Stimulated activated memory B cell treated with anti-CD40 and anti-IgM and Interleukin-4, amounts not matched to agents 10 μg/mL and 1 μg/mL and 100 μg/mL, for 72 hours (primary cell): ENCODE measurements around the gene AFAP1.

ENCODE experiments used
- ATAC-seq: fragments of 150-1000 bp; cut with Tn5 transposase; 2 replicates; pipeline ENCODE4 v1.10.0; 2021
- H3K27ac Mint-ChIP-seq: one replicate; pipeline ENCODE4 v1.8.0; 2022; ENCODE audit warnings: mild to moderate bottlenecking, mixed read lengths
- H3K27me3 Mint-ChIP-seq: one replicate; pipeline ENCODE4 v1.8.0; 2022; ENCODE audit warnings: mixed read lengths
- H3K36me3 Mint-ChIP-seq: one replicate; pipeline ENCODE4 v1.8.0; 2022; ENCODE audit warnings: mixed read lengths
- H3K4me1 Mint-ChIP-seq: one replicate; pipeline ENCODE4 v1.8.0; 2022; ENCODE audit warnings: mixed read lengths
- H3K4me3 Mint-ChIP-seq: one replicate; pipeline ENCODE4 v1.8.0; 2022; ENCODE audit warnings: mild to moderate bottlenecking, moderate library complexity, mixed read lengths
- H3K9me3 Mint-ChIP-seq: one replicate; pipeline ENCODE4 v1.8.0; 2022; ENCODE audit warnings: mixed read lengths

The AFAP1 gene

GRCh38 chr4:7939377-7940108 is at the start of gene AFAP1:
TSS of gene AFAP1 (minus strand) at chr4:7939861. CDS start at chr4:7872078, 67,783 bp downstream.
- H3K4me3 Mint-ChIP-seq: no peak within 1 kb of the TSS

GRCh38 chr4:7988437-7988836 is 48.8 kb upstream of the AFAP1 start:
- no peak for ATAC-seq
- H3K9me3 Mint-ChIP-seq: peaks cover 9% of the 10 kb centered on the region
- no peak overlapping the region for H3K4me3 Mint-ChIP-seq
- H3K27me3 Mint-ChIP-seq: peaks cover 25% of the 10 kb centered on the region
- H3K4me1 Mint-ChIP-seq: peaks cover 7% of the 10 kb centered on the region
- H3K27ac Mint-ChIP-seq: no peak overlapping the region
- peaks cover 24% of the 10 kb centered on the region for H3K36me3 Mint-ChIP-seq

More at GRCh38 chr4:7939377-7940108, at the start of gene AFAP1:
- no peak within 1 kb of the TSS for H3K27ac Mint-ChIP-seq
- no peaks in the 10 kb centered on the region for H3K9me3 Mint-ChIP-seq
- peak; percentile 84 for ATAC-seq
- H3K4me1 Mint-ChIP-seq: peaks cover 4% of the 10 kb centered on the region
- H3K27me3 Mint-ChIP-seq: peaks cover 66% of the 10 kb centered on the region
- no peaks in the 10 kb centered on the region for H3K36me3 Mint-ChIP-seq

- Mint-ChIP-seq H3K36me3 (peaks cover 21% of the 10 kb centered on the region), H3K4me3 (no peak overlapping the region), H3K27ac (no peak overlapping the region), H3K4me1 (peaks cover 7% of the 10 kb centered on the region), H3K27me3 (peaks cover 32% of the 10 kb centered on the region), H3K9me3 (peaks cover 9% of the 10 kb centered on the region)
- ATAC-seq: peak; percentile 58
Observed at GRCh38 chr4:7987148-7987989, 47.7 kb upstream of the AFAP1 start.

GRCh38 chr4:7985891-7986441 is 46.3 kb upstream of the AFAP1 start:
- ATAC-seq: no peak
- H3K9me3 Mint-ChIP-seq: peaks cover 9% of the 10 kb centered on the region
- H3K4me1 Mint-ChIP-seq: peaks cover 11% of the 10 kb centered on the region
- peaks cover 9% of the 10 kb centered on the region for H3K36me3 Mint-ChIP-seq
- no peak overlapping the region for H3K27ac Mint-ChIP-seq
- H3K27me3 Mint-ChIP-seq: peaks cover 39% of the 10 kb centered on the region
- H3K4me3 Mint-ChIP-seq: no peak overlapping the region

GRCh38 chr4:7985072-7985471 is 45.4 kb upstream of the AFAP1 start:
- Mint-ChIP-seq H3K9me3 (peaks cover 4% of the 10 kb centered on the region), H3K4me1 (peaks cover 11% of the 10 kb centered on the region), H3K4me3 (no peak overlapping the region), H3K36me3 (peaks cover under 1% of the 10 kb centered on the region), H3K27me3 (peaks cover 39% of the 10 kb centered on the region), H3K27ac (no peak overlapping the region)
- peak; percentile 6 for ATAC-seq

- Mint-ChIP-seq H3K4me1 (peaks cover 11% of the 10 kb centered on the region), H3K9me3 (peaks cover under 1% of the 10 kb centered on the region), H3K4me3 (no peak overlapping the region), H3K27ac (no peak overlapping the region), H3K27me3 (peaks cover 39% of the 10 kb centered on the region), H3K36me3 (no peaks in the 10 kb centered on the region)
- ATAC-seq: peak; percentile 25
Observed at GRCh38 chr4:7984286-7984925, 44.7 kb upstream of the AFAP1 start.

- H3K4me1 Mint-ChIP-seq: peaks cover 13% of the 10 kb centered on the region
- no peaks in the 10 kb centered on the region for H3K9me3 Mint-ChIP-seq
- no peaks in the 10 kb centered on the region for H3K36me3 Mint-ChIP-seq
- H3K27me3 Mint-ChIP-seq: peaks cover 39% of the 10 kb centered on the region
- ATAC-seq: no peak
- no peak overlapping the region for H3K4me3 Mint-ChIP-seq
- H3K27ac Mint-ChIP-seq: no peak overlapping the region
Observed at GRCh38 chr4:7983296-7983695, 43.6 kb upstream of the AFAP1 start.

- ATAC-seq: no peak
- Mint-ChIP-seq H3K9me3 (peaks cover 4% of the 10 kb centered on the region), H3K27me3 (peaks cover 31% of the 10 kb centered on the region), H3K4me1 (peaks cover 18% of the 10 kb centered on the region), H3K27ac (no peak overlapping the region), H3K4me3 (no peak overlapping the region), H3K36me3 (peaks cover 4% of the 10 kb centered on the region)
Observed at GRCh38 chr4:7981738-7982394, 42.2 kb upstream of the AFAP1 start.

- H3K36me3 Mint-ChIP-seq: peaks cover 19% of the 10 kb centered on the region
- peaks cover 11% of the 10 kb centered on the region for H3K4me1 Mint-ChIP-seq
- H3K27ac Mint-ChIP-seq: no peak overlapping the region
- peaks cover 16% of the 10 kb centered on the region for H3K27me3 Mint-ChIP-seq
- peaks cover 8% of the 10 kb centered on the region for H3K9me3 Mint-ChIP-seq
- no peak overlapping the region for H3K4me3 Mint-ChIP-seq
- no peak for ATAC-seq
Observed at GRCh38 chr4:7980036-7980435, 40.4 kb upstream of the AFAP1 start.

- Mint-ChIP-seq H3K27me3 (peaks cover 14% of the 10 kb centered on the region), H3K36me3 (peaks cover 19% of the 10 kb centered on the region), H3K9me3 (peaks cover 8% of the 10 kb centered on the region), H3K4me3 (no peak overlapping the region), H3K27ac (no peak overlapping the region), H3K4me1 (peaks cover 11% of the 10 kb centered on the region)
- no peak for ATAC-seq
Observed at GRCh38 chr4:7979652-7979968, 39.9 kb upstream of the AFAP1 start.

- ATAC-seq: no peak
- H3K27me3 Mint-ChIP-seq: peaks cover 14% of the 10 kb centered on the region
- H3K4me3 Mint-ChIP-seq: no peak overlapping the region
- peaks cover 11% of the 10 kb centered on the region for H3K4me1 Mint-ChIP-seq
- peaks cover 19% of the 10 kb centered on the region for H3K36me3 Mint-ChIP-seq
- H3K9me3 Mint-ChIP-seq: peaks cover 8% of the 10 kb centered on the region
- no peak overlapping the region for H3K27ac Mint-ChIP-seq
Observed at GRCh38 chr4:7978907-7979651, 39.4 kb upstream of the AFAP1 start.

- Mint-ChIP-seq H3K27me3 (peaks cover 14% of the 10 kb centered on the region), H3K9me3 (peaks cover 8% of the 10 kb centered on the region), H3K4me3 (no peak overlapping the region), H3K4me1 (peaks cover 11% of the 10 kb centered on the region), H3K27ac (no peak overlapping the region), H3K36me3 (peaks cover 19% of the 10 kb centered on the region)
- peak; percentile 47 for ATAC-seq
Observed at GRCh38 chr4:7978489-7978888, 38.8 kb upstream of the AFAP1 start.

- ATAC-seq: no peak
- Mint-ChIP-seq H3K27me3 (peaks cover 9% of the 10 kb centered on the region), H3K27ac (no peak overlapping the region), H3K36me3 (peaks cover 19% of the 10 kb centered on the region), H3K9me3 (peaks cover 8% of the 10 kb centered on the region), H3K4me3 (no peak overlapping the region), H3K4me1 (peaks cover 6% of the 10 kb centered on the region)
Observed at GRCh38 chr4:7976634-7977033, 37.0 kb upstream of the AFAP1 start.

GRCh38 chr4:7976025-7976424 is 36.4 kb upstream of the AFAP1 start:
- peaks cover 19% of the 10 kb centered on the region for H3K36me3 Mint-ChIP-seq
- H3K27me3 Mint-ChIP-seq: peaks cover 9% of the 10 kb centered on the region
- H3K27ac Mint-ChIP-seq: no peak overlapping the region
- no peak overlapping the region for H3K4me3 Mint-ChIP-seq
- H3K9me3 Mint-ChIP-seq: peaks cover 8% of the 10 kb centered on the region
- H3K4me1 Mint-ChIP-seq: peaks cover 6% of the 10 kb centered on the region
- no peak for ATAC-seq
